Loucy (cell line): ENCODE results near the gene OR1E2.

ENCODE experiments used
- EZH2phosphoT487 ChIP-seq: fragments of 200-600 bp; IDR thresholded peaks from 2 replicates; pipeline ENCODE4 v1.6.1; 2018; ENCODE audit warnings: antibody characterized with exemption, mild to moderate bottlenecking, moderate library complexity, borderline replicate concordance
- TF ChIP-seq, protein P1 (sequence below): fragments of 200-600 bp; sonication (generic); conservative IDR thresholded peaks from 2 replicates; pipeline ENCODE4 v1.5.1; 2014; ENCODE audit warnings: mild to moderate bottlenecking, antibody characterized with exemption, low read length

DNA sequence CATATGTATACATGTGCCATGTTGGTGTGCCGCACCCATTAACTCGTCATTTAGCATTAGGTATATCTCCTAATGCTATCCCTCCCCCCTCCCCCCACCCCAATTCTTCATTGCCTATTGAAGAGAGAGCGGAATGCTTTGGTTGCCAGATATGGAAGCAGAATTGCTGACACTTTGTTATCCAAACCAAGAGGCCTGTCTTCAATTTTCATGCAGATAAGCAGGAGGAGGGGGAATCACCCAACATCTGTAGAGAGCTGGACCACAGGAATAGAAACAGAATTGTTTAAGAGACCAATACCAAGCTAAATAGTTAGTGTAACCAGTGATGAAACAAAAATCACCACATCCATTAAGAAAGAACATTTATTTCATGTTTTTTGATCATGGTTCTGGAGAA, 49.2 kb upstream of the OR1E2 start:
- TF ChIP-seq, protein P1, sequence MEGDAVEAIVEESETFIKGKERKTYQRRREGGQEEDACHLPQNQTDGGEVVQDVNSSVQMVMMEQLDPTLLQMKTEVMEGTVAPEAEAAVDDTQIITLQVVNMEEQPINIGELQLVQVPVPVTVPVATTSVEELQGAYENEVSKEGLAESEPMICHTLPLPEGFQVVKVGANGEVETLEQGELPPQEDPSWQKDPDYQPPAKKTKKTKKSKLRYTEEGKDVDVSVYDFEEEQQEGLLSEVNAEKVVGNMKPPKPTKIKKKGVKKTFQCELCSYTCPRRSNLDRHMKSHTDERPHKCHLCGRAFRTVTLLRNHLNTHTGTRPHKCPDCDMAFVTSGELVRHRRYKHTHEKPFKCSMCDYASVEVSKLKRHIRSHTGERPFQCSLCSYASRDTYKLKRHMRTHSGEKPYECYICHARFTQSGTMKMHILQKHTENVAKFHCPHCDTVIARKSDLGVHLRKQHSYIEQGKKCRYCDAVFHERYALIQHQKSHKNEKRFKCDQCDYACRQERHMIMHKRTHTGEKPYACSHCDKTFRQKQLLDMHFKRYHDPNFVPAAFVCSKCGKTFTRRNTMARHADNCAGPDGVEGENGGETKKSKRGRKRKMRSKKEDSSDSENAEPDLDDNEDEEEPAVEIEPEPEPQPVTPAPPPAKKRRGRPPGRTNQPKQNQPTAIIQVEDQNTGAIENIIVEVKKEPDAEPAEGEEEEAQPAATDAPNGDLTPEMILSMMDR = no peak
- no peak for TF ChIP-seq EZH2phosphoT487
